HG02840 (cell line): Measurements from ENCODE around the gene CTU2.

Experiments used
- ATAC-seq: cut with Tn5 transposase; IDR thresholded peaks from one replicate; pipeline ENCODE4 v1.9.1; 2021; ENCODE audit warnings: mild to moderate bottlenecking, moderate library complexity, moderate number of reproducible peaks; ENCODE audit not compliant: unreplicated experiment, low FRiP score

Gene CTU2

GRCh38 chr16:88758227-88758943 lies 52.1 kb downstream of the CTU2 start:
- no peak for ATAC-seq

- no peak for ATAC-seq
These were observed 52.6 kb downstream of the CTU2 start for GRCh38 chr16:88758944-88759244.

GRCh38 chr16:88759245-88759975 lies 53.1 kb downstream of the CTU2 start:
- no peak for ATAC-seq

- ATAC-seq = no peak
These were observed 53.7 kb downstream of the CTU2 start for GRCh38 chr16:88759976-88760350.

GRCh38 chr16:88760424-88761142 lies 54.3 kb downstream of the CTU2 start:
- no peak for ATAC-seq

GRCh38 chr16:88761143-88761534 lies 54.8 kb downstream of the CTU2 start:
- no peak for ATAC-seq

- no peak for ATAC-seq
These were observed 55.5 kb downstream of the CTU2 start for GRCh38 chr16:88761830-88762229.

GRCh38 chr16:88762258-88762870 lies 56.1 kb downstream of the CTU2 start:
- no peak for ATAC-seq

GRCh38 chr16:88762941-88763340 lies 56.6 kb downstream of the CTU2 start:
- no peak for ATAC-seq

- ATAC-seq = no peak
These were observed 57.3 kb downstream of the CTU2 start for GRCh38 chr16:88763502-88764053.

GRCh38 chr16:88764080-88764479 lies 57.8 kb downstream of the CTU2 start:
- no peak for ATAC-seq

GRCh38 chr16:88764913-88765349 lies 58.6 kb downstream of the CTU2 start:
- ATAC-seq = no peak
